ENCODE measurements around the gene FREY1.

Gene FREY1

DNA sequence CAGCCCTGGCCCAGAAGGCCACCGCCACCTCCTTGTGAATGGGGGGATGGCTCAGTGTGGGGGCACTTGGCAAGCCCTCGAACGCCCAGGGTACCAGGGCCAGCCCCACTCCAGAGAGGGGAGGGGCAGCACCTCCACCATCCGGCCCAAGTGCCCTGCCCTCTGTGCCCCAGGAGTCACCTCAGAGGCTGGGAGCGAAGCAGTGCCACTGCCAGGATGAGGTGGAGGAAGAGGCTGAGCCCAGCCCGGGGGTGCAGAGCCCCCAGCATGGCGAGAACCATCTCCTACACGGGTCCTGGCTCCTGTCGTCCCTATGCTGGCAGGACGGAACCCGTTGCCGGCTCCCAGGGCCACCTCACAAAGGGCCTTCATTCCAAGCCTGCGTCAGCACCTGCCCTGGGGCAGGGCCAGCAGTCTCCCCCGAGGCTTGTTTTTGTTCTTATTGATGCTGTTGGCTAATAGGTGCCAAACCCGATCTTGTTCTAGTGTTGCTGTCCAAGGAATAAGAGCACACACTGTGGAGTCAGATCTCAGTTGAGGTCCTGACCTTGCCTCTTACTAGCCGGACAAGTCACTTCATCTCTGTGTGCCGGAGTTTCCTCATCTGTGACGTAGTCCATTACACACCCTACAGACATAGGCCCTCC is at the start of gene FREY1:
FREY1 (minus strand) TSS at position 307 of the 647 bp plus-strand sequence; CDS start at position 281, 26 bp downstream.
- DNase-seq = no peak

DNA sequence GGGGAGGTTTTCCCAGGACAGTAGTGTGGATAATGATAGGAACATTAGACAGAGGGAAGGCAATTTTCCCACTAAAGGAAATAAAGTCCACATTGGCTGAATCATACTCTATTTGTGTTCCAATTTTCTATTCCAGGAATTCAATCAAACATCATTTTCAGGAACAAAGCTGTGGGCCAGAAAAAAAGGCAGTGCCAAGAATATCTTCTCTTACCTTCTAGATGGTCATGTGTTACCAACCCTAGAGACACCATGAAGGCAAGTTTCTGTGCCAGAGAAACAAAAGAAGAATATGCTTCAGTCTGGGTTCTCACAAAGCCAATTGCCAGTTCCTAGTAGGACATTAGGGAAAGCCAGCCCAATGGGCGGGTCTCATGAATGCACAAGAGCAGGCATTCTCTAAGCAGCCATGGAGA is 42.9 kb upstream of the FREY1 start:
- DNase-seq = no peak

GRCh38 chr11:45948356-45948755 is 41.3 kb upstream of the FREY1 start:
- DNase-seq = no peak

DNA sequence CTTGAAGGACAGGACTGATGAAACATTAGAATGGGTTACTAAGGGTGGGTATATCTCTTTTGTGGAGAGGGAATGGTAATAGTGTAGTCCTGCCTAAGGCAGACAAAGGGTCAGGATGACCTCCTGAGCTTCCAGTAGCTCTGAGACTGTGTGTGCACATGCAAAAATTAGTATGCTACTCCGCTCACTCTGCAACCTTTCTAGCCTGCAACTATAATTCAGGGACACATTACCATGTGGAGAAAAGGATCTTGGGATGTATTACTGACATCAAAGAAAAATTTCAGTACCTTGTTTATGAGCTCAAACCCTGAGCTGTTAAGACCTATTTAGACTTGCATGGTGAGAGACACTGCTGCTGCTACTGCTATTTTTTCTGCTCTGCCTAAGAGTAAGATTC is 40.8 kb upstream of the FREY1 start:
- no peak for DNase-seq

DNA sequence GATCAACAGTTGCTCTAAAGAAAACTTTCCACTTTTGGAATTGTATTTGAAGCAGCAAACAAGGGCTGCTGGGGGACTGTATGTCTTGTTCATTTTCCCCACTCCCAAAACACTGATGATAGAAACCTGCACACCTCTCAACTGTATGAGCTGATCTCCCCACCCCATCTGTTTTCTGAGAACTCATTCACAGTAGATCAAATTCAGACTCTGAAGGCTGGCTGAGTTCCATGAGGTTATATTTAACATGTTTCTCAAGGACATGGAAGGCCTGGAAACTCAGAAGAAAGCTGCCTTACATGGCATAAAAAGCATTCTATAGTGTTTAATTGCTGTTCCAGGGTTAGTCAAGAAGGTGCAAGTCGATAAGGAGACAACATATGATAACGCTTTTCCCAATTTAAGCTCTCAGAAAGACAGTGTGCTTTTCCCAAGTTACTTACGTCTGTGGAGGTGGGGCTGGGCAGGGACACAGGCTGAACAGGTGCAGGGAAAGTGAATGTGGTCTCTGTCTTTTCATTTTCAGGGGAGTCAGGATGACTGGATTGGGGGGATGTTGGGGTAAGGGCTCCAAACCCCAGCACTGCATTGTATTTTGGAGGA is 38.4 kb upstream of the FREY1 start:
- DNase-seq = no peak

DNA sequence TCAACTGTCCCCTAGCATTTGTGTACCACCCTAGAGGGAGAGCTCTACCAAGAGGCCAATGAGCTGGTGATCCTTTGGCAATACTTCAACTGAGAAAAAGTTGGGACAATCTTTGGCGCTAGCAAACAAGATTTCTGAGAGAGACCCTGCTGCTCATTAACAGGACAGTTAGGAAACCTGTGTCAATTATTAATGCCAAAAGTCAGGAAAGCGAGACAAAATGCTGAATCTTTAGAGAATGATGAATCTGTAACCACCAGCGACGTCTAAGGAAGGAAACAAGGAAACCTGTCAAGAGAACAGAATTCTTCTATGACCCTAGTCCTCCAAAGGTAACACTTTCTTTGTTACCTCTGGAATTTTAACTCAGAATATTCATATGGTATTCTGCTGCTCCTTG is 35.3 kb upstream of the FREY1 start:
- DNase-seq = no peak

DNA sequence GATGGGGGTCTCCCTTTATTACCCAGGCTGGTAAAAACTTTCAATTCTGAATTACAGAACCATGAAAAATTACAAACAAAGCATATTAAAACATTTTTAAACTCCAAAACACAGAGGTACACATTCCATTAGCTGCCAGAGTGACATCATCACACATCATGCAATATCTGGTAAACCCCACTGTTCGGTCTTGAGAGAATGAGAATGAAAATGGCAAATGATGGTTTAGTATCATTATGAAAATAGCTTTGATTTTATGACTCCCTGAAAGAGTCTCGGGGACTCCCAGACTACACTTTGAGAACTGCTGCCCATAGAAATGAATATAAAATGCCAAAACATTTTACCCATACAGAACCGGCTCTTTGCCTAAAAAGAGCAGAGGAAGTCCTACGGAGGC is 34.2 kb upstream of the FREY1 start:
- no peak for DNase-seq

DNA sequence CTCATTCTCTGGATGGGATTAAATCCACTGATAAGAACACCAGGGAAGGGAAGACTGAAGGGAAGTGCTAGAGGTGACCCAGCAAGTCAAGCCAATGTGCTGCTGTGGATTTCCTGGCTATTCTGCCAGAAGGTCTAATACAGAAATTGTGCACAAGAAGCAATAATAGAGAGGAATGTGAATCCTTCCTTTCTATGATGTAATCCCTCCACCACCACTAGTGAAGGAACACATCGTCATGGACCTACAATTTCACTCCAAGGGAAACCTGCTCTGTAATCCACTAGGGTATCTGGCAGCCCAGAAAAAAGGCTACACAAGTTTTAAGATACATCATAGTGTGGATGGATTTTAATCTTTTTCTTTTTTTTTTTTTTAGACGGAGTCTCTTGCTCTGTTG is 32.8 kb upstream of the FREY1 start:
- no peak for DNase-seq

GRCh38 chr11:45937916-45938315 is 30.8 kb upstream of the FREY1 start:
- DNase-seq = no peak

DNA sequence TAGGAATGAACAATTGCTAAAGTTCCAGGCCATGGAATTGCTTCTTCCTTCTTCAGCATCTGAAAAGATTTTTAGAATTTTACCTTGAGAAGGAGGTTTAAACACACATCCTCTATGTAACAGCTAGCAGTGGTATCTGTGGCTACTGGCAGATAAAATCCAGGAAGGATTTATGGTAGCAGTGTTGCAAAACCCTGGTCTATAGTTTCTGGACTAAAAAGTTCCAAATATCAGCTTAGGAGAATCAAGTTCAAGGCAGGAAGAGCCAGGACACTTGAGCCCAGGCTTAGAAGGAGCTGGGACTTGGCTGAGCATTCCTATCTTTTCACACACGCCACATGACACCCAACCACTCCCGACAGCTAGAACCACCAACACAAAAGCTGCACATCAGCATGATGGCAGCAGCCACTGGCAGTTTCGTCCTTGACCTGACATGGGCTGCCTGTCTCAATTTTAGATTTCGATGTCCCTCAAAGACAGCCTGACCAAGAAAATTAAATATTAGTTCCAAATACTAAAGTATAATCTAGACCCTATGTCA is 29.5 kb upstream of the FREY1 start:
- DNase-seq = no peak

DNA sequence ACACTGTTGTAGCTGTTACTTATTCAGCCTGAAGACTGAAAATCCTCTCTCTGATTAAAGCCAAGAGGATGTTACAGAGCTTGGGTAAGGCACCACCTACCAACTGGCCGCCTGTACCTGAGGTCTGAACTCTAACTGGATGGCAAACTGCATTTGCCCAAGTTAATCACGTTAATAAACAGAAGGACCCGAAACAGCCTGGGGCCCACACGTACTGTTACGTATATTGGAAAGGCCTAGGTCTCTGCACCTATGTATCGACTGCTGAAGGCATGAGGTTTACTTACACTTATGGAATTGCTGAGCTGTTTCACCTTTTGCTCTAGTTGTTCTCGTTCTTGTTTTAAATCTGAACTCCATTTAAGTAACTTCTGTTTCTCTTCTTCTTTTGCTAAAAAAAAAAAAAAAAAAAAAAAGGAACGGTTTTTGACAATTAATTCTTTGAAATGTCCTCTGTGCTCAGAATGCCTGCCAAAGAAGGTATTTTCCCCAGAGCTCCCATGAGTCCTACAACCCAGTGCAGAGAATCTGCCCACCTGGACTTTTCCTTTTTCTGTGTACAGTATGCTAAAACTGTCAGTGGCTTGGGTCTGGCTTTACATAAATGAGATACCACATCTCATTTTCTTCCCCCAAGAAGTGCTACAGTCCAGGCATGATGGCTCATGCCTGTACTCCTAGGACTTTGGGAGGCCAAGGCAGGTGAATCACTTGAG is 28.4 kb upstream of the FREY1 start:
- no peak for DNase-seq

DNA sequence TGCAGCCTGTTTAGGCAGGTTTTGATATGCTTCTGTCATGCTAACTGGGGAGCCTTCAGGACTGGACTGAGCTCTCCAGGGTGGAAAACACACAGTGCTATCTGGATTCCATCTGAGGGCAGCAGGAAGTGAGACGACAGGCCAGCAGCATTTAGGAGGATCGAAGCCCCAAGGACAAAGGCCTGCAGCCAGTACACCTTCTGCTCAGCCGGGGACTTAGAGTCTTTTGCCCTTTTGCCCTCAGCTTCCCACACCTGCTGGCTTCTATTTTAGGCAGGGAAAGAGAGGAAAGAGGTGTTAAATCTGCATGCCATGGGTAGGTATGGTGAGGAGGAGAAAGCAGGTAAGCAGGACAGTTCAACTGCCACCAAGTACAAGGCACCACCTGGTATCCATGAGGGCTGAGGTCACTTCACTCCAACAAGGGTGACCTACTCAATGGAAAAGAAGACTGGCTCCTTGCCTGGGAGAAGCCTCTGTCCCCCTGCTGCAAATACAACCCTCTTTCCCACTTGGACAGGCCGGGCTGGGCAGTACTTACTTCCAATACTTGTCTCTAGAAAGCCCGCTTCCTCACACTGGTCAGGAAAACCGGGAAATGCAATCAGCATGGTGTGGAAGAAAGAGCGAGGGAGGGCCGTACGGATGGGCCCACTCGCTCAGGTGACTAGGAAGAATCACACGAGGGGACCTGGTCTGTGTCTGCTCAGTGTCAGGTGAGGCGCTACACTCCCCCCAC is 27.7 kb upstream of the FREY1 start:
- DNase-seq = no peak

- DNase-seq = no peak
Measured at GRCh38 chr11:45933846-45934579, 26.9 kb upstream of the FREY1 start.

GRCh38 chr11:45933131-45933831 is 26.2 kb upstream of the FREY1 start:
- DNase-seq = no peak

GRCh38 chr11:45932217-45932616 is 25.1 kb upstream of the FREY1 start:
- no peak for DNase-seq

DNA sequence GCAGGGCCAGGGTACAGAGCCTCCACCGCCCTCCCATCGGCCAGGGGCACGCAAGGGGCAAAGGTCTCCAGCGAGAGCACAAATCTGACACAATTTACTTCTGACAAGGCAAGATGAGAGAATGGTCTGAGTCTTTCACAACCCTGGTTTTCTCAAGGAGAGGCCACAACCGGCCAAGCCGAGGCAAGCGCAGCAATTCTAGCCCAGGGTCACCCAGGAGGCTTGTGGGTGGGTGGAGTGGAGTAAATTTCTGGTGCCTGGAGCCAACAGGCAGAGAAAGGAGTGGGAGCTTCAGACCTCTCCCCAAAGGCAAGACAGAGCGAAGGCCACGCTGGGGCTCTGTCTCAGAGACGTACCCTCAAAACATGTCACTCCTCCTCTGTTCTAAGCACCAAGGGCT is 24.7 kb upstream of the FREY1 start:
- no peak for DNase-seq

GRCh38 chr11:45930951-45931570 is 24.0 kb upstream of the FREY1 start:
- DNase-seq = no peak

GRCh38 chr11:45930031-45930794 is 23.1 kb upstream of the FREY1 start:
- no peak for DNase-seq

- no peak for DNase-seq
Measured at GRCh38 chr11:45929486-45930030, 22.5 kb upstream of the FREY1 start.

- no peak for DNase-seq
Measured at GRCh38 chr11:45928535-45929215, 21.6 kb upstream of the FREY1 start.
